Lower leg skin (tissue), 4 donors: ENCODE data around the gene TBXAS1. TPM values are rescaled to one million over a fixed set of nuclear protein-coding genes. Genes with fewer than 3 reads are reported as not detected.
A peak's percentile ranks its signal among the peaks of the same experiment; 100 is the strongest.

ENCODE experiments used
- DNase-seq, 2 donors: peaks; one replicate each; pipeline ENCODE4 v3.0.0-alpha.2; 2019; ENCODE audit warnings: low spot score in 2 of 2
- H3K4me3 ChIP-seq: fragments of 200-600 bp; sonication (generic); 2 replicates; pipeline ENCODE4 v1.5.1; 2017; ENCODE audit warnings: mild to moderate bottlenecking, low read depth; ENCODE audit not compliant: poor library complexity, severe bottlenecking
- CTCF ChIP-seq, 3 donors: fragments of 450-650 bp; IDR thresholded peaks; one replicate each; pipeline ENCODE4 v1.5.1; 2016; ENCODE audit warnings: antibody characterized with exemption in 3 of 3, mild to moderate bottlenecking in 3 of 3, moderate library complexity in 2 of 3
- POLR2A ChIP-seq, 2 donors: fragments of 450-650 bp; IDR thresholded peaks; one replicate each; pipeline ENCODE4 v1.6.1; 2016 to 2017; ENCODE audit warnings: antibody characterized with exemption in 2 of 2, mild to moderate bottlenecking in 1 of 2, moderate library complexity in 1 of 2
- WGBS, 2 donors: methylation state at CpG; one replicate each; pipeline ENCODE4 v1.1.5; 2018; 5-methylcytosine and 5-hydroxymethylcytosine counted together
- intact Hi-C: fragments of 100-400 bp; cut with DNase I; formaldehyde crosslinking; loops from one replicate; pipeline ENCODE4 v1.15.0; 2023; ENCODE audit warnings: low total_unique reads
- total RNA-seq, 4 donors: library from RNA; depleted of rRNA; stranded (reverse); fragments of >200 nt; gene quantifications; one replicate each; pipeline ENCODE4 v1.1.0, GENCODE V29; 2016

Gene TBXAS1
- total RNA-seq, 4 donors from 2014 or later: 0.91 to 9.9 (median 2.4) TPM

GRCh38 chr7:140039066-140039465, 210.0 kb downstream of the TBXAS1 start:
- WGBS, 2 donors: 78 to 86% methylated on average over 7 of the region's 7 CpGs
- TF ChIP-seq POLR2A (IDR thresholded peaks at IDR 0.05) (no peak), CTCF (IDR thresholded peaks at IDR 0.05) (no peak)
- DNase-seq: no peak
- H3K4me3 ChIP-seq: no peak overlapping the region
- intact Hi-C loops: no loop called here

- no peak overlapping the region for H3K4me3 ChIP-seq
- WGBS, 2 donors: 93 to 97% methylated on average over 12 of the region's 12 CpGs
- TF ChIP-seq POLR2A (IDR thresholded peaks at IDR 0.05): no peak
- no peak for TF ChIP-seq CTCF (IDR thresholded peaks at IDR 0.05)
- DNase-seq: peak in 1 of 2 donors; percentile 66
- intact Hi-C loops: loop anchor here (5.0 kb wide), 1 partner anchor 987 kb away; no protein-coding TSS in a partner anchor
Measured at GRCh38 chr7:140039896-140040295, 210.8 kb downstream of the TBXAS1 start.

- no peak for DNase-seq
- no peak overlapping the region for H3K4me3 ChIP-seq
- intact Hi-C loops: loop anchor here (5.0 kb wide), 1 partner anchor 985 kb away; no protein-coding TSS in a partner anchor
- no peak for TF ChIP-seq CTCF (IDR thresholded peaks at IDR 0.05)
- no peak for TF ChIP-seq POLR2A (IDR thresholded peaks at IDR 0.05)
- WGBS, 2 donors: 87 to 92% methylated on average over 12 of the region's 12 CpGs
Measured at GRCh38 chr7:140041659-140042385, 212.8 kb downstream of the TBXAS1 start.

GRCh38 chr7:140042386-140042670, 213.3 kb downstream of the TBXAS1 start:
- no peak for DNase-seq
- H3K4me3 ChIP-seq: no peak overlapping the region
- WGBS, 2 donors: 92 to 94% methylated on average over 10 of the region's 10 CpGs
- intact Hi-C loops: loop anchor here (5.0 kb wide), 1 partner anchor 985 kb away; no protein-coding TSS in a partner anchor
- TF ChIP-seq CTCF (IDR thresholded peaks at IDR 0.05): no peak
- TF ChIP-seq POLR2A (IDR thresholded peaks at IDR 0.05): no peak

- intact Hi-C loops: loop anchor here (5.0 kb wide), 1 partner anchor 983 kb away; no protein-coding TSS in a partner anchor
- 86 to 90% methylated on average over 6 of the region's 6 CpGs for WGBS, 2 donors
- H3K4me3 ChIP-seq: no peak overlapping the region
- DNase-seq: no peak
- TF ChIP-seq POLR2A (IDR thresholded peaks at IDR 0.05) (no peak), CTCF (IDR thresholded peaks at IDR 0.05) (no peak)
Measured at GRCh38 chr7:140044251-140044650, 215.2 kb downstream of the TBXAS1 start.

- DNase-seq: no peak
- intact Hi-C loops: no loop called here
- no peak overlapping the region for H3K4me3 ChIP-seq
- WGBS, 2 donors: 81 to 91% methylated on average over 6 of the region's 6 CpGs
- TF ChIP-seq CTCF (IDR thresholded peaks at IDR 0.05) (no peak), POLR2A (IDR thresholded peaks at IDR 0.05) (no peak)
Measured at GRCh38 chr7:140045697-140046096, 216.6 kb downstream of the TBXAS1 start.
